ENCODE data around the gene SPTB.

SPTB gene

DNA sequence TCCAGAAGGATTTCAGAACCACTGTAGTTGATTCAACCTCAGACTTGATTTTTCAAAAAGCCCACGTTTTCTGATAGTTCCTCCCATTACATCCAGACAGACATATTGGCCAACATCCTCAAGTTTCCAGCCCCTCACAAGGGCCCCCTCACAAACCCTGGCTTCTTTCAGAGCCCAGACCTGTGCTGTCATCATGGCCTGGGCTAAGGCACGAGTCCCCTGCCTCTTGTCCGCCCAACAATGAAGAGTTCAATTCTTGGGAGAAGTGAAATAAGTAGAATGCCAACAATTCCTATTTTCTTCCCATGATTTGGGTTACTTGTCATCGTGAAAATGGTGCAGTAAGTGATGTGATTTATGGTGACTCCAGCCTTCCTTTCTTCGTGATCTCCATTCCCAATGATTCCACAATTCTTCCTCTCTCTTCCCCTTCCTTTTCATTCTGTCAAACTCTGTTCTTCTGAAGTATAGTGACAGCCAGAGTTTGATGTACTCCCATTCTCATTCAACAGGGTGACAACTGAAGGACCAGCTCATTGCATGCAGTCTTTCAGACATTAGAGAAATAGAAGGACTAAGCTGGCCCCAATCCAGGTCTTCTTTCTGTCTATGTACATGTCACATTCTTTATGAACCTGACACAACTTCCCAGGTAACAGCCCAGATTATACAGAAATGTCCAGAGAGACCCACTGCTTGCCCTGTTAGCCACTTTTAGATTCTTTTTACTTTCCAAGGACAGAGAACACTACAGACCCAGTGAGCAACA, 29.2 kb downstream of the SPTB start:
- DNase-seq (ENCODE audit: low spot score), result no peak

DNA sequence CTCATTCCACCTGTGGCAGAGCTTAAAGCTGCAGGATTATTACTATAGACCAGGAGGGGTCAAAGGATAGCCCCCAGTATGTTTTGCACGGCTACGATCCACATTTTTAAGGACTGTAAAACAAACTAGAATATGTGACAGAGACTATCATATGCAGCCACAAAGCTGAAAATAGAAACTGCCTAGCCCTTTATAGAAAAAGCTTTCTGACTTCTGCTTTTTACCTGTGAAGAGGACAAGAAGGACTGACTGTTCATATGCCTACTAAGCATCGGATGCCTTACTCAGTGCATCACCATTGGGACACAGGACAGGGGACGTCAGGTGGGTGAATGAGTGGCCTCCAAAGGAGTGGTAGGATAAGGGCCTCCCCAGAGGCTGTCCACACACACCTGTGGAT, 29.8 kb downstream of the SPTB start:
- no peak for DNase-seq (ENCODE audit: low spot score)

DNA sequence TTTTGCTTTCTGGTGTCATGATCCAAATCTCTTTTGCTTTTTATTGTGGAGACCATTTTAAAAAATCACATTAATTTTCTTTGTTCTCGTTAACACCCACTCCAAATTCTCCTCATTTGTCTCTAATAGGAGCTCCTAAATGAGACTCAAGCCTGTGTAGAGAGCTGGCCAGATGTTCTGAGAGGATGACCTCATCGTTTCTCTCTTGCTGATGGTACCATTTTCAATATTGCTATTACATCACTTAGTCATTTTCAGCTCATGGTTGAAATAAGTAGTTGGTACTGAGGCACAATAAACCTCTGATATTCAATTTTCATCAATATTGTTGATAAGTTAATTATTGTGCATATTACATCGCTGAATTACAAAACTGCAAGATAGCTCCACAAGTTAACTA, 31.5 kb downstream of the SPTB start:
- no peak for DNase-seq (ENCODE audit: low spot score)

DNA sequence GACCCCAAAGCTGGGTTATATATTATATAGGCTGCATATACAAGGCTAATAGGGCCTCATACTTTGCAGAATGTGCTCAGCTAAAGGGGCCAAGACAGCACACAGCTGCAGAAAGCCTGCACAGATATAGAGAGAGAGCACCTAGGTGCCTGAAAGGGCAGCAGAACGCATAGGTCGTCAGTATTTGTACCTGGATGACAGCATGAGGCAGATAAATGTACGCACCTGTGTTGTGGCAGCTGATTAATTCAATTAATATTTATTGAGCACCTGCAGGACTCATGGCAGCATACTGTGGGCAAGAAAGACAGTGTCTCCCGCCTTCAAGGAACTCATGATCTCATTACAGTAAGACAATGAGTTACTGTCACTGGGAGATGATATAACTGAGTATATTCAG, 33.4 kb downstream of the SPTB start:
- DNase-seq (ENCODE audit: low spot score), result no peak

DNA sequence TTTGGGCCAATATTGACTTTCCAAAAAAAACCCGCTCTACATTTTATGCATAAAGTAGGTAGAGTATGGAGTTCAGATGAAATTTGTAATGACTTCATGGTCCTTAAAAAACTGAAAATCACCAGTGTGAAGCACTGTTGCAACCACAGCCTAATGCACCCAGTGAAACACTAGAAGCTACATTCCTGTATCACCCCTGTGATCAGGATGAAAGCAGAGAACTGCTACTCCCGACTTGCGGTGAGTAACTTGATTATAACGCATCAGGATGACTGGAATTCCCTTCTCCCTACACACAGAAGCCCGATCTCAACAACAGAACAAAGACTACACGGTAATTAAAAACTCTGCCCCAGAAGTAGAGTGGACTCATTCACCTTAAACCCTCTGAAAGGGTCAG, 33.8 kb downstream of the SPTB start:
- DNase-seq (ENCODE audit: low spot score), result no peak

DNA sequence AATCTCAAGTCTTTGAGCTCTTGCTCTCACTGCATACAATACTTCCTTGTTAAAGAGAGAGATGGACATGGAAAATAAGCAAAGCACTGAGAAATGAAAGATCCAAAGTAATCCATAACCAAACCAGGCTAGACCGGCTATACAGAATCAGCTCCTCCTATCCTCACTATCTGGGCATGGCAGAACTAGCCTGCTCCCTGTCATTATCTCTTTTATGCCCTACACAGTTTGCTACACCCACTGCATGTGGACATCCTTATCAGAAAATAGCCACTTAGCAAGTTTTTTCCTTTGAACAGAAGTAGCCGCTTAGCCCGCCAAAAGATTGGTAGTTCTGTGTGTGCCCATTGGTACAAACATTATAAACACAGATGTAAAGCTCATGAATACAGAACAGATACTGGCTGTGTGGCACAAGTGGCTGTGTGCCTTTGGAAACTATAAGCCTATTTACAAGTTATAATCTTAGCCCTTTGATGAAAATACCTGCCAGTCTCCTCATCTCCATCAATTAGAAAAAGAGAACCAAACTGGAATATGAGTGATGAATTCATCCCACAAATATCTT, 34.7 kb downstream of the SPTB start:
- no peak for DNase-seq (ENCODE audit: low spot score)

DNA sequence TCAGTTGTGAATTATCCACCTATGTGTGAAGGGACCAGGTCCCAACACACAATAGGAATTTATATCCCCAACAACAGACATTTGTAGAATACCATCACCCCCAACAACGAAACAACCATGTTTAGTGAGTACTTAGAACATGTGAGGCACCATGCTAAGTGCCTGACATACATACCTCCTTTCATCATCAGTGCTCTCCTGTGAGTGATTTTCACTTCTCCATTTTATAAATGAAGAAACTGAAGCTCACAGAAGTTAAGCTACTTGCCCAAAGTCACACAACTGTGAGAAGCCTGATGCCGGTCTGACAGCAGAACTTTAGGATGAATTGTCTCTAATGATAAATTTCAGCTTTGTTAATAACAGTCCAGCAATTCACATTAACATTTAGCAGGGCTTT, 35.4 kb downstream of the SPTB start:
- DNase-seq (ENCODE audit: low spot score), result no peak

DNA sequence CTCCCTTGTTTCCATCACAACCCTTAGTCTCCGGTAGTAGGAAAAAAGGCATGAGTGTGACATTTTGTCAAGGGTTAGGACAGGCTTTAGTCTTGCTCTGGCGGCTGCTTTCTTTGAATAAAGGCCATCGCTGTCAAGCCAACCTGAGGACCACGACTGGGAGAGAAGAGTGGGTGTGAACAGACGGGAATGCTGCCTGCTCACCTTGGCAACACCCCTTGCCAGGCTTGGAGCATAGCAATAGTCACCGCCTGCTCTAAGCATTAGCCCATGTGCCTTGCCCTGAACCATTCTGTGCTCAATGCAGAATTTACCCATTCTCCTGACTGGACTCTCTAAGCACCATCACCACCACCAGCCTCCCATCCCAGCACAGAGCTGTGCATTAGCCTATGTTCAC, 36.2 kb downstream of the SPTB start:
- no peak for DNase-seq (ENCODE audit: low spot score)

DNA sequence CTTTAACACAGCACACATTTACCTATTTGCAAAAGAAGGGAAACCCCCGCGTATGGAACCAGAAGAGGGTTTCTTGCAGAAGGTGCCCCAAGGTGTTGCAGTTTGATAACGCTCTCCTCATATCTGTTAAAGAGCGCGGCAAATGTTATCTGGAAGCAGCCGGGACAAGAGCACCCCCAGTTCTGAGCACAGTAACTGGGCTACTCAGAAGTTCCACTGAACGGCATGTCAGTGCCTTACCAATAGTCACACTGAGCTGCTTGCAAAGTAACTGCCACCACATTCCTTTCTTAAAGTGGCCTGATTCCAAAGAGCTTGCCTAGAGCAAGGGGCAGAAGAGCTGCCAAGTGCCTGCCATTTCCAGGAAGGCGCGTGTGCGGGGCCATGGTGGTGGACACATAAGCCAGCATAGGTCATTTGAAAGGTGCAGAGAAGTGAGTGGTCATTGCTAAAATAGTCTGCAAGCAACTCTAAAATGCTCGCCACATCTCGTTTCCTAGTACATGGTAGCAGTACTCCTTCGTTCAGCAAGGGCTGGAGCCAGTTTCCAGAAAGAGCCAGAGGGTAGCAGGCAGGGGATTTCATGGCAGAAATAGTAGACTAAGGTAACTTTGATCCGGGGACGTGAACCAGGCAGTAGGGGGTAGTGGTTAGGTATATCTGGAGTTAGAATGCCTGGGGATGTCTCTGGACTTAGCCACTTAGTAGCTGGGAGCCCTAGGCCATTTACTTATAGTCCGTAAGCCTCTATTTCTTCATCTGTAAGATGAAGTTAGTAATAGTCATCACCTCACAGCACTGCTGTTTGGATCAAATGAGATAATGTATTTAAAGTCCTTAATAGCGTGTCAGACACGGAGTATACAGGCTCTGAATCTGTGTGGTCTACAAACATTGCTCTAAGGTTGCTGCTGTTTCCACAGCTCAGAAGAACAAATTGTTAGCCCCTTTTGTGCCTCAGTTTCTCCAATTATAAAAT, 37.6 kb downstream of the SPTB start:
- DNase-seq (ENCODE audit: low spot score), result no peak

DNA sequence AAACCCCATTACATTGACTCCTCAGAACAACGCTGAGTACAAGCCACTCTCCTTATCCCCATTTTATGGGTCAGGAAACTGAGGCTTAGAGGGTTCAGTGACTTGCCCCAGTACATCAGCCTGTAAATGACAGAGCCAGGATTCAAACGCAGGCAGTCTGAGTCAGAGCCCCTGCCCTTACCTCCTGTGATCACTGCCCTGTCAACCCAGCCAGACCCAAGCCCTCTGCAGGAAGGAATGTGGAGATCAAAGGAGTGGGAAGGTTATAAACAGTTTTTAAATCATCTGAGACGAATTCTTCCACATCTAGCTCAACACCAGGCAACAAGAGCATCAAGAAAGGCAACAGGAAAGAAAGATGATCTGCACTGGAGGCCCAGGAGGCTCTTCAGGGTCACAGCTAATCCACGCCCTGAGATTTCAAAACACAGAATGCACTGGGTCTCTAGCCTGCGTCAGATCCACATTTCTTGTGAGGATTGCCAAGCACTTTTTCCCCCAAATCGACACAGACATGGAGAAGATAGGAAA, 38.5 kb downstream of the SPTB start:
- no peak for DNase-seq (ENCODE audit: low spot score)

DNA sequence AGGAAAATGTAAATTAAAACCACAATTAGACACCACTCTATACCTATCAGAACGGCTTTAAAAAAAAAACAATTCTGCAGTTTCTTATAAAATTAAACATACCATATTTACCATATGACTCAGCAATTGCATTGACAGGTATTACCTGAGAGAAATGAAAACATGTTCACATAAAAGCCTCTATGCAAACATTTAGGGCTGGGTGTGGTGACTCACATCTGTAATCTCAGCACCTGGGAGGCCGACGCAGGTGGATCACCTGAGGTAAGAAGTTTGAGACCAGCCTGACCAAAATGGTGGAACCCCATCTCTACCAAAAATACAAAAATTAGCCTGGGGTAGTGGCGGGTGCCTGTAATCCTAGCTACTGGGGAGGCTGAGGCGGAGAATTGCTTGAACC, 41.1 kb downstream of the SPTB start:
- no peak for DNase-seq (ENCODE audit: low spot score)

DNA sequence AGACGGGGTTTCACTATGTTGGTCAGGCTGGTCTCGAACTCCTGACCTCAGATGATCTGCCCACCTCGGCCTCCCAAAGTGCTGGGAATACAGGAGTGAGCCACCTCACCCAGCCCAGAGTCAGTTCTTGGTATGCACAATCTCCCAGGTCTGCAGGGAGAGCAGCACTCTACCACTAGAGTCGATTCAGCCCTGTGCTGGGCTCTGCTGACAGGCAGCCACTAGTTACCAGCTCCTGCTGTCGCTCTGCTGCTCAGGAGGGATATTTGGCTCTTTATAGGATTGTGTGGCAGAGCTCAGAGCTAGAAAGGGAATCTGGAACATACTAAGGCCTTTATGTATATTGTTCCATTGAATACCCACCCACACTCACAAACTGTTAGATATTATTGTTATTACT, 44.3 kb downstream of the SPTB start:
- no peak for DNase-seq (ENCODE audit: low spot score)

DNA sequence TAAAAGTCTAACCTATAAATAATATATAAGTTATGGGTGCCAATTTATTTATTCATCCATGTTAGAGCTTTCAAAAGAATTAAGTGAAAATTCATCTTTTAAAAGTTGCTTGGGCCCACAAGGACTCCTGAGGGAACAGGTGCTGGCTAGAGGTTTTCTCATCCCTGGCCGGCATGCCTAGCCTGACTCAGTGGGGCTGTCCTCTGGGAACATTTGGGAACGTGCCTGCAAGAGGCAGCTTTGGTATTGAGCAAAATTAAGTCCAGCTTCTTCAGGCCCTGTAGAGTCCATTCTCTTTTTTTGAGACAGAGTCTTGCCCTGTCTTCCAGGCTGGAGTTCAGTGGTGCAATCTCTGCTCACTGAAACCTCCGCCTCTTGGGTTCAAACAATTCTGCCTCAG, 44.7 kb downstream of the SPTB start:
- no peak for DNase-seq (ENCODE audit: low spot score)

DNA sequence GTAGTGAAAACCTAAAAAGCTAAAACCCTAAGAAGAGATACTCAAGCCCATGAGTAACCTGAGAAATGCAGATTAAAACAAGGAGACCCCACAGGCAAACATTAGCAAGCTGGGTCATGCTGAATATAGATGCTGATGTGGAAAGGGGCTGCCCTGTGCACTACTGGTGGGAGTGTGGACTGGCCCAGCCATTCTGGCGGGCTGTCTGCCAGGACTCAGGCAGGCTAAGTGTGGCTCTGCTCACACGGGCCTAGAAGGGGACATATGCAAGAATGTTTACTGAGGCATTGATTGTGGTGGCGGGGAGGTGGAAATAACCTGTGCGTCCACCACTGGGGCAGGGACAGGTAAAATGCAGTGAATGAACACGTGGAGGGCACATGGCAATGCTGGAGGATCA, 48.3 kb downstream of the SPTB start:
- DNase-seq (ENCODE audit: low spot score), result no peak

DNA sequence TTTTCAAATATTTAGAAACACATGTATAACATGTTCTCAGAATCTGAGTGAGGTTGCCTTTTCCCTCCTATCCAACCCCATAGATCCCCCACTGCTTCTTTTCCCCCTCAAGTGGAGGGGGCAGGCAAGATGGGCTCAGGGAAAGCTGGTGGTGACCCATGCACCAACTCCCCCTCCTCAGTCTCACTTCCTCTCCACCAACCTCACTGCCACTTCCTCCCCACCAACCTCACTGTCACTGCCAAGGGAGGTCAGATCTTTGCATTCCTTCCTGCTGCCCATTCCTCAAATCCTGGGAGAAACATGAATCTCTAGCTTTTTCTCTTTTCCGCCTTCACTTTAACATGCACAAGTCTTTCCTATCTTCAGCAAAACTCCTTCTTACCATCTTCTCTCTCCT, 48.7 kb downstream of the SPTB start:
- DNase-seq (ENCODE audit: low spot score), result no peak

DNA sequence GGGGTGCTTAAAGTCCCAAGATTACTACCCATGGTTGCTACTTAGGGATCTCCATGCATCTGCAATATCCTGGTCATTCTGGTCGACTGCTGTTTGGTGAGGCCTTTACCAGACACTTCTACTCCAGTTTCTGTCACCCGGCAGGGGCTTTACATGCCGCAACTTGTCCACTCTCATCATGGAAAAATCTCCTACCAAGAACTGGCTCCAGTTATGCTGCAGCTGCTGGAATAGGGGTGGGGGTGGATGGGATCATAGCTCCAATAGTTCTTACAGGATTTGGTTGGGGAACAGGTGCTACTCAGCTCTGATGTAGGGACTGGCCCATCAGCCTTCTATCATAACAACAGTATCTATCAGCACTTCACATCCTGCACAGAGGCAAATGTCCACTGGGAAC, 51.6 kb downstream of the SPTB start:
- DNase-seq (ENCODE audit: low spot score), result no peak

DNA sequence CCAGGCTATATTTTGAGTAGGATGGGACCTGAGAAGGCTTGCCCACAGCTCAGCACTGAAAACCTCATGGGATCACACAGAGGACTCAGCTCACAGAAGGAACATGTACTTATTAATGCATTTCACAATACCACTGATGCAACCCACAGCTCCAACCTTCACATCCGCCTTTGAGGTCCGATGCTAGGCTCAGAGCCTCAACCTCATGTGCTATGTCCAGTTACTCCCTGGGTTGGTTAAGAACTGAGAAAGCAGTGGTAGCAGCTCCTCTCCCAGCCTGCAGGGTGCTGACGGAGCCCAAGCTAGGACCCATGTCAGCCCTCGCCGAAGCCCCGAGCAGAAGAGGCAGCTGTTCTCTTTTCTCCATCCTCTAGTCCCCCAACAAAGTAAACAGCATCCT, 52.9 kb downstream of the SPTB start:
- DNase-seq (ENCODE audit: low spot score), result no peak

DNA sequence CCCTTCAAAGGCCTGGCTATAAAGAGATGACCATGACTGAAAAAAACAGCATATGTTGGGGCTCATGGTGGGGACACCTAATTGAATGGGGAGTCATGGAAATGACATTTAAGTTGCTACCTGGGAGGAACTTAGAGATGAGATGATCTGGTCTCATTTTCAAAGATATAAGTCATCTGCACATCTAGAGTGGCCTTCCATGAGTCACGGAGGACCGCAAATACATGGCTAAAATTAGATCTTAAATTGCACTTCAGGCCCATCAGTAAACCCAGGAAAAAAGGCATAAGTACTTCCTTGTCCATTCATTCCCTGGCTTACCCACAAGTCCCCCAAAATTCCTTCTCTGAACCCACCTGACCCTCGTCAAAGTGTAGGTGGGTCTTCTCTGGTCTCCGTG, 53.4 kb downstream of the SPTB start:
- no peak for DNase-seq (ENCODE audit: low spot score)

DNA sequence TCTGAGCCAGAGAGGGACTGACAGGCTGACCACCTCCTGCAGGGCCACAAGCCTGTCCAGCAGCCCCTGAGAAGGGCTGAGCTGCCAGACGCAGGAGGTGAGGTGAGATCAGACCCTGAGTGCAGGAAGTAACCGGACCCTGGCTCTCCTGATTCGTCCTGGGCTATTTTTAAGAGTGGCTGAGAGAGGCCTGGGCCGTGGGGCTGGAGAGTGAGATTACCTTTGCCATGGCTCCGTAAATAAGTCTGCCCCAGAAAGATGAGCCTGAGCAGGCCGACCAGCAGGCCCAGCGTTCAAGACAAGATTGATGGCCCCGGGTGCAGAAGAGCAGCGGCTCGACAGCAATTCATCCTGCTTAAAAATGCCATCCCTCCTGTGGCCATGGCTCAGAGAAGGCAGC, 54.2 kb downstream of the SPTB start:
- no peak for DNase-seq (ENCODE audit: low spot score)

DNA sequence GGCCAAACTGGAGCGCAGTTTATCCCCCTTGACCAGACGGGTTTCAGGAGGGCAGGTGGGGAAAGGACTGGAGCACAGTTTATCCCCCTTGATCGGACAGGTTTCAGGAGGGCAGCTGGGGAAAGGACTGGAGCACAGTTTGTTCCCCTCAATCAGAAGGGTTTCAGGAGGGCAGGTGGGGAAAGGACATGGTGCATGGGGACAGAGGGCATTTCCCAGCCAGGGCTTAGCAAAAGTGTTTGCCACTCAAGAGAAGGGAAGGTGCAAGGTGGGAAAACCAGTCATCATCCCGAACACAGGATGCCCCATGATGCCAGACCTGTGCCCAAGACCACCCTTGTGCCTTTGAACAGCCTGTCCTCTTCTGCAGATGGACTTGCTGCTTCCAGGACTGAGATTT, 54.7 kb downstream of the SPTB start:
- no peak for DNase-seq (ENCODE audit: low spot score)

DNA sequence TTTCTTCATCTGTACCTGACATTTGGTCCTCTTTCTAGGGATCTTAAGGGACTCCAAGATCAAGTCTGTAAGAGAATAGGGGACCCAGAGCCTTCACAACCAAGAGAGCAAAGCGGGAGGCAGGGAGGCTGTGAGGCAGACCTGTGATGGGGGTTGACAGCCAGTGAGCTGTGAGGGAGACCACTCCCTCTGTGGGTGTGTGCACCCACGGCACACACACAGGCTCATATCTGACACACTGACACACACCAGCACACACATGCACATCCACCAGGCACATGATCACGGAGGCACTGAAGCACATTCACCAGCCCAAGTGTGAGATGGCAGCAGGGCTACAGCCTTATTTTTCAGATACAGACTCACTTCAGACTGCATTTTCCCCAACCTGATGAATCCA, 55.2 kb downstream of the SPTB start:
- DNase-seq (ENCODE audit: low spot score), result no peak

DNA sequence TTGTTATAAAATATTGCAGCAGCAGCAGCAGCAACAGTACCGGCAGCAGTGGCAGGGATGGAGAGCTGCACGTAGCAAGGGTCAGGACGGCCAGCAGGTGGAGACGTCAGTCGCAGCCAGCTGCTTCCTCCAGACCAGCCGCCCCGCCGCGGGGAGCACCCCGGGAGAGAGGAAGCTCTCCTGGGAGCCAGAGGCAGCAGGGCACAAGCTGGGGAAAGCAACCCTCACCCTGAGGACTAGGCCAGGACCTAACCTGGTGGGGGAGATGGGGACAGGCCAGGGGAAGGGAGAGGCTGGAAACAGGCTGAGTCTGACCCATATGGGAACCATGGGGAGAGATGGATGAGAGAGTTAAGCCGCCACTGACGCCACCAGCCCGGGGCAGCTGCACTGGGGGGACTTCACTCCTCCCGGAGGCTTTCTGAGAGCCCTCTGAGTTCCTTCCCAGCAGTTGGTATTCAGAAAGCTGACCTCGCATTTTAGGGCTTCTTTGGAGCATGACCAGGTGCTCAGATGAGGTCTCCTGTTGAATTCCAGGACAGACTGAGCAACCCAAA, 56.3 kb downstream of the SPTB start:
- DNase-seq (ENCODE audit: low spot score), result peak; percentile 92

DNA sequence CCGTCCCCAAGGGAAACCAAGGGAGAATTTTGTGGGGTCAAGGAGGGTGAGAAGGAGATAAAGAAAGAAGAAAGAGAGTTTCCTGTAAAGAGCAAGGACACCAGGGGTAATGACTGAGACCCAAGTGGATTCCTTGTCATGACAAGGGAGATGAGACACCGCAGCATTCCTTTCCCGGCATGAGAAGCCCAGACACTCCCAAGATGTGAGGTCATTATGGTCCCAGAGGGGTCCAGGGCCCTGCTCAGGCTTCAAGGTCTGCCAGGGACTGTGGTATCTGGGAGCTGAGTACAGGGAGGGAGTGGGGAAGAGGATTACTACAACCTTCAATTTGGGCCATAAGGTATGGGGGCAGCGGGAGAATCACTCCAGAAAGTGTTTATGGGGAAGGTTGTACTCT, 58.1 kb downstream of the SPTB start:
- no peak for DNase-seq (ENCODE audit: low spot score)

All from D341Med (cell line).